ENCODE results near the gene TPST2.
A peak's percentile ranks its signal among the peaks of the same experiment; 100 is the strongest.

TPST2 gene

DNA sequence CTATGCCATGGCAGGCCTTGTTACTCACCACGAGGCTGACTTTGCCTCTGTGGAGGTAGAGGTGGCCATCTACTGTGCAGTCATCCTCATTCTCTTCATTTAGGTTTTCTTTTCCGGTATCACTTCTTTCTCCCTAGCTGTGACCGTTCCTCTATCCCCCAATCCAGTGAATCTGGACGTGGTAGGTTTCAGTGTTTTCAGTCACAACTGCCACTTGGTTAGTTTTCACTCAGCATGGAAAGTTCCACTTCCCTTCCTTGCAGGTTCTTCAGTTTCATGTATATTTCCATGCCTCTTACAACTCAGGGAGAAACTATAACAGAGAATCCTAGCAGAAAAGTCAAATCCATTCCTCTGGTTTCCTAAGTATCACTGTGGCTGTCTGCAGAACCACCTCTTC, 108.2 kb downstream of the TPST2 start:
- Histone ChIP-seq H3K4me3 (ENCODE audit: extremely low read depth, insufficient read depth, low read length, poor library complexity, severe bottlenecking) (no peak overlapping the region), H3K36me3 (ENCODE audit: control insufficient read depth, insufficient read depth, low read length) (peaks cover 25% of the 10 kb centered on the region), H3K4me1 (ENCODE audit: control insufficient read depth, insufficient read depth, low read length, poor library complexity, severe bottlenecking) (peaks cover 25% of the 10 kb centered on the region), H3K27ac (ENCODE audit: low read depth, low read length, severe bottlenecking) (no peak overlapping the region), H3K9me3 (ENCODE audit: control insufficient read depth, low read length) (no peaks in the 10 kb centered on the region)
- 84 to 94% methylated on average over 3 to 4 of the region's 4 CpGs for WGBS, 2 experiments (ENCODE audit: insufficient coverage in 2 of 2)

DNA sequence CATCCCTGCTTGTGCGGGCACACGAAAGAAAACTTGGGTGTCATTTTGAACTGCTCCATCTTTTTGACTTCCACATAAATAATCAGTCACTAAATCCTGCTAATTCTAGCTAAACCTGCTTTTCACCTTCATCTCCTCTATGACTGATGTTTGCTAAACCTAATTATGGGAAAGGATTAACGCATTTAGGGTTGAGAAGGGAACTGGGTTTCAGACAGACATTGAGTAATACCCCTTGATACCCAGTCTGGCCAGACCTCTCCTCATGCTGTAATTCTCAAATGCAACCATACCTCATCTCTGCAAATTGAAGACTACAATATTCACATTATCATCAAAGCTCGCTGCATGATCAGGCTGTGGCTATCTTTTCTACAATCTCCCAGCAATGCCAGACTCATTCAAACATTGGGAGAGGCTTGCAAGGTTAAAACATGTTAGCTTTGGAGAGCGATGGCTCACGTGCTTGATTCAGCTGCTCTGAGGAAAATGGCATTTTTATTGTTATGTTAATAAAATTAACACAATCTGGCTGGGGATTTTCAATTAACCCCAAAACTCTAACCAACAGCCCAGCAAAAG, 108.7 kb downstream of the TPST2 start:
- peaks cover 30% of the 10 kb centered on the region for H3K36me3 ChIP-seq (ENCODE audit: control insufficient read depth, insufficient read depth, low read length)
- WGBS, 2 experiments (ENCODE audit: insufficient coverage in 2 of 2), result 95 to 100% methylated on average over 1 to 3 of the region's 6 CpGs
- no peak overlapping the region for H3K27ac ChIP-seq (ENCODE audit: low read depth, low read length, severe bottlenecking)
- H3K4me1 ChIP-seq (ENCODE audit: control insufficient read depth, insufficient read depth, low read length, poor library complexity, severe bottlenecking), result peaks cover 30% of the 10 kb centered on the region
- no peaks in the 10 kb centered on the region for H3K9me3 ChIP-seq (ENCODE audit: control insufficient read depth, low read length)
- H3K4me3 ChIP-seq (ENCODE audit: extremely low read depth, insufficient read depth, low read length, poor library complexity, severe bottlenecking), result no peak overlapping the region

DNA sequence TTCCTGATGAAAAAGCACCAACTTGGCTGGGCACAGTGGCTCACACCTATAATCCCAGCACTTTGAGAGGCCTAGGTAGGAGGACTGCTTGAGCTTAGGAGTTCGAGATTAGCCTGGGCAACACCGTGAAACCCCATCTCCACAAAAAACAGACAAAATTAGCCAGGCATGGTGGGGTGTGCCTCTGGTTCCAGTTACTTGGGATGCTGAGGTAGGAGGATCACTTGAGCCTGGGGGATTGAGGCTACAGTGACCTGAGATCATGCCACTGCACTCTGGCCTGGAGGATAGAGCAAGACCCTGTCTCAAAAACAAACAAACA, 109.4 kb downstream of the TPST2 start:
- H3K27ac ChIP-seq (ENCODE audit: low read depth, low read length, severe bottlenecking), result no peak overlapping the region
- no peaks in the 10 kb centered on the region for H3K9me3 ChIP-seq (ENCODE audit: control insufficient read depth, low read length)

DNA sequence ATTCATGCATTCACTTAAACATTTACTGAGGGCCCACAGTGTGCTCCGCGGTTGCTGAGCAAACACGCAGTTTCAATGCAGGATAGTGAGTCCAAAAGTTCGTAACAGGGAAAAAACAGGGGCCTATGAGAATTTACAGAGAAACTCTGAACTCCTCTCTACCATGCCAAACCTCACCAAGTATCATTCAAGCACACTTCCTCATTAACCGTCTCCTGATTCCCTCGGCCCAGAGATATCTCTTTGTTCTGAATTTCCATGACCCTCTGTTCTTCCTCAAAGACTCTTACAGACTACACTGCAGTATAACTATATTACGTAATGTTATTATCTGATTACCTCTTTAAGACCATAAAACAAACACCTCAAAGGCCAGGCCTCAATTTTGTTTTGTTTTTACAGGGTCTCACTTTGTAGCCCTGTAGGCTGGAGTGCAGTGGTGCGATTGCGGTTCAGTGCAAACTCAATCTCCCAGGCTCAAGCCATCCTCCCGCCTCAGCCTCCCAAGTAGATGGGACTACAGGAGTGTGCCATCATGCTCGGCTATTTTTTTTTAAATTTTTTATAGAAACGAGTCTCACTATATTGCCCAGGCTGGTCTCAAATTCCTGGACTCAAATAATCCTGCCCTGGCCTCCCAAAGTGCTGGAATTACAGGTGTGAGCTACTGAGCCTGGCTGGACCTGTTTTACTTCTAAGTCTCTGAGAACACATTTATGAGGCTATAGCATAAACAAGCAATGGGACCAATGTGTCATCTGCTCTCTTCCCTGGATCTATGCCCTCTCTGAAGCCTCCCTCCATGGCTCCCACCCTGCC, 109.9 kb downstream of the TPST2 start:
- H3K9me3 ChIP-seq (ENCODE audit: control insufficient read depth, low read length), result no peaks in the 10 kb centered on the region
- H3K4me1 ChIP-seq (ENCODE audit: control insufficient read depth, insufficient read depth, low read length, poor library complexity, severe bottlenecking), result peaks cover 31% of the 10 kb centered on the region
- no peak overlapping the region for H3K27ac ChIP-seq (ENCODE audit: low read depth, low read length, severe bottlenecking)
- no peak overlapping the region for H3K4me3 ChIP-seq (ENCODE audit: extremely low read depth, insufficient read depth, low read length, poor library complexity, severe bottlenecking)
- 88 to 90% methylated on average over 7 to 11 of the region's 12 CpGs for WGBS, 2 experiments (ENCODE audit: insufficient coverage in 2 of 2)
- H3K36me3 ChIP-seq (ENCODE audit: control insufficient read depth, insufficient read depth, low read length), result peaks cover 37% of the 10 kb centered on the region

More for the DNA sequence above, 109.4 kb downstream of the TPST2 start:
- Histone ChIP-seq H3K4me1 (ENCODE audit: control insufficient read depth, insufficient read depth, low read length, poor library complexity, severe bottlenecking) (peaks cover 31% of the 10 kb centered on the region), H3K36me3 (ENCODE audit: control insufficient read depth, insufficient read depth, low read length) (peaks cover 33% of the 10 kb centered on the region), H3K4me3 (ENCODE audit: extremely low read depth, insufficient read depth, low read length, poor library complexity, severe bottlenecking) (no peak overlapping the region)
- 90% methylated on average over 2 of the region's 2 CpGs; no CpG with 5 or more reads in 1 of the 2 experiments for WGBS, 2 experiments (ENCODE audit: insufficient coverage in 2 of 2)

DNA sequence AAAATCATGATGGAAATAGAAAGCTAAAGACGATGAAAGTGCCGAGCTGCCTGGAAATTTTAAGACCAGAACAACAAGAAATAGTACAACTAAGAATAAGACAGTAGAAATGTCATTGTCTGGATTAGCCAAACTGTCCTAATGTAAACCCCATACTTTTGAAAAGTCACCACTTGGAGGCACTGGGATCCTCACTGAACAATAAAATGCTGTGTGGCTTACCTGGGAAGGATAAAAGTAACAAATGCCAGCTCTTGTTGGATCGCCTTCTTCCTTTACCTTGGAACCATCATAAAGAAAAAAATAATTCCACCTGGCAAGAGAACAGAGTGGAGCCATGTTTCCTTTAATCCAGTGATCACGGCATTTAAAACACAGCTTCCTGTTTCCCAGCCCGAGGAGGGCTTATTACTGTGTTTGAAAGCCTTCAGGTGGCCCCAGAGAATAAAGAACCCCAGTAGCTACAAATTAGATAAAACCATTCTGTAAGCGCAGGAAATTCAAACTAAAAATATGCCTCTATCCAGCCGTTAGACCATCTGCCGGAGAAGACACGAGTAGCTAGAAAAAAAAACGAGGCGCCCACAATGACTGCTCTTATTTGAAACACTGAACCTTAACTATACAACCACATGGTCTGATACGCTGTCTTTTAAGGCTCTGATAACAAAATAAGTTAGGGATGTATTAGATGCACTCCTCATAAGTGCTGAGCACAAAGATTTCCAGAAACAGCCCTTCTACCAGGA, 110.7 kb downstream of the TPST2 start:
- no peak overlapping the region for H3K27ac ChIP-seq (ENCODE audit: low read depth, low read length, severe bottlenecking)

DNA sequence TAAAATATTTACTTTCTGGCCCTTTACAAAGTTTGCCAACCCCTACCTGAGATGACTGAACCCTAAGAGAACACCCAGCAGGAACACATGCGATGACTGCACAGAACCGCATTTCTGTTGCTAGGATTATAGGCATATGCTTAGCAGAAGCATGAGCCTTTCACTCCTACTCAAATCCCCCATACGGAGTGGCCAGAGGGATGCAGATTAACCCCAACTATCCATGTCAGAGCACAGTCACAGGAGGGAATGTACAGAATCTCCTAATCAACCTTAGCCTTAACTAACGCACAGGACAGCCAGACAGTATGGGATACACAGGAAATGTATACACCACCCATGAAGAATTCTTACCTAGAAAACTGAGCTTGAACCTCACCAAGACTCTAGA, 112.6 kb downstream of the TPST2 start:
- WGBS, 2 experiments (ENCODE audit: insufficient coverage in 2 of 2), result 69 to 82% methylated on average over 4 of the region's 4 CpGs
- H3K36me3 ChIP-seq (ENCODE audit: control insufficient read depth, insufficient read depth, low read length), result peaks cover 61% of the 10 kb centered on the region
- H3K4me1 ChIP-seq (ENCODE audit: control insufficient read depth, insufficient read depth, low read length, poor library complexity, severe bottlenecking), result peaks cover 25% of the 10 kb centered on the region
- no peaks in the 10 kb centered on the region for H3K9me3 ChIP-seq (ENCODE audit: control insufficient read depth, low read length)
- H3K4me3 ChIP-seq (ENCODE audit: extremely low read depth, insufficient read depth, low read length, poor library complexity, severe bottlenecking), result no peak overlapping the region
- H3K27ac ChIP-seq (ENCODE audit: low read depth, low read length, severe bottlenecking), result peak overlapping the region; percentile 98

More for the DNA sequence above, 110.7 kb downstream of the TPST2 start:
- Histone ChIP-seq H3K4me3 (ENCODE audit: extremely low read depth, insufficient read depth, low read length, poor library complexity, severe bottlenecking) (no peak overlapping the region), H3K9me3 (ENCODE audit: control insufficient read depth, low read length) (no peaks in the 10 kb centered on the region), H3K36me3 (ENCODE audit: control insufficient read depth, insufficient read depth, low read length) (peaks cover 42% of the 10 kb centered on the region), H3K4me1 (ENCODE audit: control insufficient read depth, insufficient read depth, low read length, poor library complexity, severe bottlenecking) (peaks cover 31% of the 10 kb centered on the region)
- WGBS, 2 experiments (ENCODE audit: insufficient coverage in 2 of 2), result 90 to 94% methylated on average over 7 of the region's 12 CpGs

DNA sequence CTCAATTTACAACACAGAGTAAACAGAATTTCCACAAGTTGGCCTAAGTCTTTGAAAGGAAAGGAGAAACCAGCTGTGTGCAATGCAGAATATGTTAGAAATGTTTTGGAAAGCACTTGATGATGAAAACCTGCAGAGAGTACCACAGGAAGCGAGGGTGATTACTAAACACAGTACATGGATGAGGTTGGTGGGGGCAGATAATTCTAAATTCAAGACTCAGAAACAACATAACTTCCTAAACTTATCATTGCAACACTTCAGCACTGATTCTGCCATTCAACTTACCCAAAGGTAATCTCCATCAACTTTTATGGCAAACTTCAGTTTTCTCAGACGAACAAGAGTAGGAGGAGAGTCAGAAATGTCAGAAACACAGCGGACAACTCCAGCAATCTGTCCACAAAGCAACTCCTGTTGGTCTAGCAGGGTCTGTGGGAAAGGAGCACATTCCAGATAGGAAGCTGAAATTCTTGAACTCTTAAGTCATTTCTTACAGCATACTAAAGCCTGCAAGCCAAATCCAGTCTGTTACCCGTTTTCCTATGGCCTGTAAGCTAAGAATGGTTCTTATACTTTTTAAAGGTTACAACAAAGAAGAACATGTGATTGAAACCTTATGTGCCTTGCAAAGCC, 113.1 kb downstream of the TPST2 start:
- Histone ChIP-seq H3K27ac (ENCODE audit: low read depth, low read length, severe bottlenecking) (peak overlapping the region; percentile 98), H3K4me1 (ENCODE audit: control insufficient read depth, insufficient read depth, low read length, poor library complexity, severe bottlenecking) (peaks cover 21% of the 10 kb centered on the region), H3K4me3 (ENCODE audit: extremely low read depth, insufficient read depth, low read length, poor library complexity, severe bottlenecking) (no peak overlapping the region), H3K9me3 (ENCODE audit: control insufficient read depth, low read length) (no peaks in the 10 kb centered on the region), H3K36me3 (ENCODE audit: control insufficient read depth, insufficient read depth, low read length) (peaks cover 65% of the 10 kb centered on the region)
- 70 to 90% methylated on average over 2 of the region's 4 CpGs for WGBS, 2 experiments (ENCODE audit: insufficient coverage in 2 of 2)

DNA sequence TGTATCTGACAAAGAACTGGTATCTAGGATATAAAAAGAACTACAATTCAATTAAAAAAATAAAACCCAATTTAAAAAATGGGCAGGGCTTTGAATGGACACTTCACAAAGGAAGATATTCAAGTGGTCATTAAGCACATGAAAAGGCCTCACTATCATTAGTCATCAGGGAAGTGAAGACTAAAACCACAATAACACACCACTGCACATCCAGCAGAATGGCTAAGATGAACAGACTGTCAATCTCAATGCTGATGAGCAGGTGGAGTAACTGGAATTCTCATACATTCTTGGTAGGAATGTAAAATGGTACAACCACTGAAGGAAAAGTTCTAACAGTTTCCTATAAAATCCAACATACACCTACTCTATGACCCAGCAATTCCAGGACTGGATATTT, 115.2 kb downstream of the TPST2 start:
- H3K36me3 ChIP-seq (ENCODE audit: control insufficient read depth, insufficient read depth, low read length), result peaks cover 79% of the 10 kb centered on the region
- H3K4me1 ChIP-seq (ENCODE audit: control insufficient read depth, insufficient read depth, low read length, poor library complexity, severe bottlenecking), result peaks cover 21% of the 10 kb centered on the region
- no peaks in the 10 kb centered on the region for H3K9me3 ChIP-seq (ENCODE audit: control insufficient read depth, low read length)
- H3K4me3 ChIP-seq (ENCODE audit: extremely low read depth, insufficient read depth, low read length, poor library complexity, severe bottlenecking), result no peak overlapping the region
- no peak overlapping the region for H3K27ac ChIP-seq (ENCODE audit: low read depth, low read length, severe bottlenecking)
